Activated CD8-positive, alpha-beta T cell treated with anti-CD3 and anti-CD28 coated beads for 36 hours (primary cell): ENCODE results near the gene SYT2. TPM values are rescaled to one million over a fixed set of nuclear protein-coding genes. Genes with fewer than 3 reads are reported as not detected.

Experiments
- ATAC-seq: fragments of 200-7000 bp; cut with Tn5 transposase; one replicate; pipeline ENCODE4 v1.10.0; 2021; ENCODE audit warnings: mild to moderate bottlenecking, moderate library complexity
- CTCF ChIA-PET: fragments of 350-600 bp; sonication (Branson Sonifier 250); formaldehyde crosslinking; loops from one replicate; lab custom pipeline; 2021; ENCODE audit warnings: antibody characterized with exemption; lab: Charles Lee
- POLR2A ChIA-PET: fragments of 350-600 bp; sonication (Branson Sonifier 250); formaldehyde crosslinking; loops from one replicate; lab custom pipeline; 2021; ENCODE audit warnings: antibody characterized with exemption; lab: Charles Lee
- DNase-seq: peaks from one replicate; pipeline ENCODE4 v3.0.0-alpha.2; 2020
- H3K27ac Mint-ChIP-seq: one replicate; pipeline ENCODE4 v1.8.0; 2021; ENCODE audit warnings: mild to moderate bottlenecking, mixed read lengths
- H3K27me3 Mint-ChIP-seq: one replicate; pipeline ENCODE4 v1.8.0; 2021; ENCODE audit warnings: mixed read lengths
- H3K36me3 Mint-ChIP-seq: one replicate; pipeline ENCODE4 v1.8.0; 2021; ENCODE audit warnings: low read depth, mixed read lengths
- H3K4me1 Mint-ChIP-seq: one replicate; pipeline ENCODE4 v1.8.0; 2021; ENCODE audit warnings: low read depth, mixed read lengths
- H3K4me3 Mint-ChIP-seq: one replicate; pipeline ENCODE4 v1.8.0; 2021; ENCODE audit warnings: mild to moderate bottlenecking, moderate library complexity, mixed read lengths
- H3K9me3 Mint-ChIP-seq: one replicate; pipeline ENCODE4 v1.8.0; 2021; ENCODE audit warnings: mixed read lengths
- intact Hi-C: fragments of 100-400 bp; cut with micrococcal nuclease; formaldehyde crosslinking; loops from one replicate; pipeline ENCODE4 v1.10.0; 2022
- total RNA-seq, 2 experiments: library from RNA; stranded (reverse); gene quantifications; one replicate each; pipeline ENCODE4 v1.2.3, GENCODE V29; 2021
- TF ChIP-seq, protein P1 (sequence below): fragments of 200-600 bp; IDR thresholded peaks from one replicate; pipeline ENCODE4 v1.8.0; 2022; ENCODE audit warnings: antibody characterized with exemption, mild to moderate bottlenecking

Gene SYT2
- total RNA-seq, 2 experiments from 2014 or later, result not detected

DNA sequence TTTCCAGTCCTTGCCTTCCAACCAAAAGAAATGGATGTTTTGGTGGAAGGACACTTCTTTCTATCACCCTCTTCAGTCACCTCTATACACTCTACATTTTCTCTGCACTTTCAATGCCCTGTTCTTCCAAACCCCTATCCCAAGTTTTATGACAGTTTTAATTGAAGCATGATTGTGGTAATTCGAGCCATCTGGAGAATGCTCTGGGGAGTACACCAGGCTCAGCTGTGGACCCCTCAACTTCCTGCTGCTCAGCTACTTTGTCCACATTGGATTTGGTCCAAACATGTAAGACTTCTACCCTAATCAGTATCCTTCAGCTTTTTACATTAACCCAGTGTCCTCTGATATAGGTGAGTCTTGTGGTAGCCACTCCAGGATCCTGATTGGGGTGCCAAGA lies 129.6 kb downstream of the SYT2 start:
- H3K9me3 Mint-ChIP-seq, result no peaks in the 10 kb centered on the region
- ChIA-PET CTCF (interaction anchor here (1.1 kb wide), 1 partner anchor 8 kb away, joined by 3 read pairs; no protein-coding TSS in a partner anchor), POLR2A (interaction anchor here (0.6 kb wide), 1 partner anchor 884 kb away, joined by 3 read pairs; no protein-coding TSS in a partner anchor)
- TF ChIP-seq, protein P1, sequence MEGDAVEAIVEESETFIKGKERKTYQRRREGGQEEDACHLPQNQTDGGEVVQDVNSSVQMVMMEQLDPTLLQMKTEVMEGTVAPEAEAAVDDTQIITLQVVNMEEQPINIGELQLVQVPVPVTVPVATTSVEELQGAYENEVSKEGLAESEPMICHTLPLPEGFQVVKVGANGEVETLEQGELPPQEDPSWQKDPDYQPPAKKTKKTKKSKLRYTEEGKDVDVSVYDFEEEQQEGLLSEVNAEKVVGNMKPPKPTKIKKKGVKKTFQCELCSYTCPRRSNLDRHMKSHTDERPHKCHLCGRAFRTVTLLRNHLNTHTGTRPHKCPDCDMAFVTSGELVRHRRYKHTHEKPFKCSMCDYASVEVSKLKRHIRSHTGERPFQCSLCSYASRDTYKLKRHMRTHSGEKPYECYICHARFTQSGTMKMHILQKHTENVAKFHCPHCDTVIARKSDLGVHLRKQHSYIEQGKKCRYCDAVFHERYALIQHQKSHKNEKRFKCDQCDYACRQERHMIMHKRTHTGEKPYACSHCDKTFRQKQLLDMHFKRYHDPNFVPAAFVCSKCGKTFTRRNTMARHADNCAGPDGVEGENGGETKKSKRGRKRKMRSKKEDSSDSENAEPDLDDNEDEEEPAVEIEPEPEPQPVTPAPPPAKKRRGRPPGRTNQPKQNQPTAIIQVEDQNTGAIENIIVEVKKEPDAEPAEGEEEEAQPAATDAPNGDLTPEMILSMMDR, result no peak
- H3K4me1 Mint-ChIP-seq, result no peaks in the 10 kb centered on the region
- DNase-seq, result no peak
- H3K27ac Mint-ChIP-seq, result no peak overlapping the region
- ATAC-seq, result no peak
- peaks cover 7% of the 10 kb centered on the region for H3K36me3 Mint-ChIP-seq
- intact Hi-C loops, result no loop called here
- no peaks in the 10 kb centered on the region for H3K27me3 Mint-ChIP-seq
- no peak overlapping the region for H3K4me3 Mint-ChIP-seq

DNA sequence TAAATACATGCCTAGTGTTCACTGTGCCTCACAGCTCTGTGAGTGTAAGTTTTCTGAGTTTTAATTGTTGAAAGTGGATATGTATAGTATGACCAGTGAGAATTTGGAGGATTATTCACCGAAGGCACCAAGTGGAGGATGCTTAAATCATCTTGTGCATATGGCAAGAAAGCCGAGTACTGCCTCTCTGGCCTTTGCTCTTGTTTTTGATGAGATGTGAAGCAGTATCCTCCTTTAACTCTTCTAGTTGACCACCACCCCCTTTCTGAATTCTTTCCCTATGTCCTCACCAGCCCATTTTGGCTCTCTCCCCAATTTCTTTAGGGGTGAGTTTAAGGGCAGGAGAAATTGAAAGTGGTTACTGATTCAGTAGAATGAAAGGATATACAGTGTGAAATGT lies 130.4 kb downstream of the SYT2 start:
- ATAC-seq (no peak), DNase-seq (no peak)
- Mint-ChIP-seq H3K27me3 (no peaks in the 10 kb centered on the region), H3K4me3 (no peak overlapping the region), H3K4me1 (no peaks in the 10 kb centered on the region), H3K27ac (no peak overlapping the region), H3K36me3 (peaks cover 7% of the 10 kb centered on the region), H3K9me3 (no peaks in the 10 kb centered on the region)
- intact Hi-C loops, result loop anchor here (10.0 kb wide), 1 partner anchor 85 kb away; no protein-coding TSS in a partner anchor
- ChIA-PET POLR2A (no interaction called here), CTCF (no interaction called here)
- TF ChIP-seq, protein P1, result no peak

DNA sequence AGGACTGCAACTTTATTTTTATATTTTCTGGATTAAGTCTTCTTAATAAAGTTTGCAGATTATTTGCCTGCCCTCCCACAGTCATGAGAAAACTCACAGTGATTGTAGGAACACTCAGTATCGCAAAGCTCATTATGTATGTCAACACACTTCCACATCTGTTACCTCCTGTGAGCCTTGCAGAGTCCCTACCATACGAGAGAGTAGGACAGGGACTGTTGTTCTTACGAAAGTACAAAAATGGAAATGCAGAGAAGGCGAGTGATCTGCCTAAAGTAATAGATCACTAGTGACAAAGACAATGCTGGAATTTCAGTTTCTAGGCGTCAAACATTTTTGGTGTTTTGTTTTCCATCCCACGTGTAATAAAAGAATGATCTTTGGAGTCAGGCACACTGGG lies 131.7 kb downstream of the SYT2 start:
- Mint-ChIP-seq H3K27ac (no peak overlapping the region), H3K9me3 (no peaks in the 10 kb centered on the region), H3K27me3 (no peaks in the 10 kb centered on the region), H3K4me1 (no peaks in the 10 kb centered on the region), H3K36me3 (peaks cover 7% of the 10 kb centered on the region), H3K4me3 (no peak overlapping the region)
- TF ChIP-seq, protein P1, result no peak
- intact Hi-C loops, result loop anchor here (10.0 kb wide), 1 partner anchor 84 kb away; no protein-coding TSS in a partner anchor
- ChIA-PET CTCF (interaction anchor here (0.6 to 1.0 kb wide), 3 partner anchors 8 to 135 kb away, joined by 3 read pairs; no protein-coding TSS in a partner anchor), POLR2A (no interaction called here)
- ATAC-seq (no peak), DNase-seq (no peak)

DNA sequence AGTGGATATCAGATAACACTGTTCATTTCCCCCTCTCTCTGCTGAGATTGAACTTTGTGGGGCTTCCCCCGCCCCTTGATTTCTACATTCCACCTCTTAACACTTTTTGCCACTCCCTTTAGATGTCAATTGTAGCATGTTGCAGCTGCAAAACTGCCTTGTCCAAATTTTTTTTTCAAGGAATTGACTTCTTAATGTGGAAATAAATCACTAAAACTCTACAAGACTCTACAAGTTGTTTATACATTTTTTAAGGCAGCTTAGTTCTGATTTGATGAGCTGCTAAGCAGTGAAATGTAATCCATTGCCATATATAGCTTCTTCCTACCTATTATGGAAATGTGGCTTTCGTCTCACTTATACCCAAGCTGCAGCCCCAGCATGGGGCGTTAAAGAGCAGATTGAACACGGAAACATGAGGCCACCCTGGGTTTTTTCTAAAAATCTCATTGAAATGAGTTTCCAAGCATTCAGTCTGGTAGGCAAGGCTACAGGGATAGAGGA lies 132.2 kb downstream of the SYT2 start:
- Mint-ChIP-seq H3K4me3 (no peak overlapping the region), H3K27ac (no peak overlapping the region), H3K4me1 (no peaks in the 10 kb centered on the region), H3K9me3 (no peaks in the 10 kb centered on the region), H3K36me3 (peaks cover 7% of the 10 kb centered on the region), H3K27me3 (no peaks in the 10 kb centered on the region)
- ChIA-PET CTCF (interaction anchor here (0.8 to 1.0 kb wide), 2 partner anchors 9 to 13 kb away, joined by 3 read pairs; no protein-coding TSS in a partner anchor), POLR2A (interaction anchor here (0.7 kb wide), 1 partner anchor 552 kb away, joined by 3 read pairs; no protein-coding TSS in a partner anchor)
- DNase-seq (no peak), ATAC-seq (no peak)
- TF ChIP-seq, protein P1, result no peak
- intact Hi-C loops, result loop anchor here (10.0 kb wide), 1 partner anchor 83 kb away; no protein-coding TSS in a partner anchor

DNA sequence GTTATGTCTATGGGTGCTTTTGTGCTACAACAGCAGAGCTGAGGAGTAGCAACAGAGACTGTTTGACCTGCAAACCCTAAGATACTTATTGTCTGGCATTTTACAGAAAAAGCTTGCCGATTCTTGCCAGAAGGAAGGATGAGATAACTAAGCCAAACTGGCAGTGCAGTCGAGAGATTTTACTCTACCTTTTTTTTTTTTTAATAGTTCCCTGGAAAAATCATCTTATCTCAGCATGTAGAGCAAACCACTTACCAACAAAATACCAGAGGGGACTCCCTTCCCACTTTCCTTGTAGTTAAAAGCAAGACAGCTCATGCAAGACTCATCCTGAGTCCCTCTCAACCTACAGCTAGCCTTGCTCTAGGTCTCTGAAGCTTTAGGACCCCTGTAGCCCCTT lies 132.9 kb downstream of the SYT2 start:
- ChIA-PET CTCF (no interaction called here), POLR2A (interaction anchor here (0.7 kb wide), 1 partner anchor 553 kb away, joined by 3 read pairs; no protein-coding TSS in a partner anchor)
- Mint-ChIP-seq H3K9me3 (no peaks in the 10 kb centered on the region), H3K27ac (no peak overlapping the region), H3K36me3 (peaks cover 9% of the 10 kb centered on the region), H3K27me3 (no peaks in the 10 kb centered on the region), H3K4me3 (no peak overlapping the region), H3K4me1 (no peaks in the 10 kb centered on the region)
- no peak for ATAC-seq
- intact Hi-C loops, result loop anchor here (10.0 kb wide), 1 partner anchor 83 kb away; no protein-coding TSS in a partner anchor
- DNase-seq, result no peak
- TF ChIP-seq, protein P1, result no peak
